HUES64 (cell line): ENCODE results near the gene KLHL41.
"Not testable (repeated sequence)": the region's sequence is repeated elsewhere in the genome, so short reads cannot be mapped to it uniquely, and the experiment has no call there.

ENCODE experiments used
- H3K27ac ChIP-seq: 2 replicates; pipeline ENCODE4 v1.7.0; 2013; ENCODE audit warnings: low read depth, low read length, inconsistent platforms
- H3K27me3 ChIP-seq: 2 replicates; pipeline ENCODE4 v1.6.1; 2013; ENCODE audit warnings: mild to moderate bottlenecking, low read length; ENCODE audit not compliant: insufficient read depth
- H3K36me3 ChIP-seq: 2 replicates; pipeline ENCODE4 v1.6.1; 2013; ENCODE audit warnings: mild to moderate bottlenecking, low read length; ENCODE audit not compliant: insufficient read depth
- H3K4me1 ChIP-seq: 2 replicates; pipeline ENCODE4 v1.6.1; 2013; ENCODE audit warnings: mild to moderate bottlenecking, low read length, moderate library complexity; ENCODE audit not compliant: insufficient read depth
- H3K4me3 ChIP-seq: 2 replicates; pipeline ENCODE4 v1.5.1; 2013; ENCODE audit warnings: mild to moderate bottlenecking, low read length, moderate library complexity
- H3K9ac ChIP-seq: 2 replicates; pipeline ENCODE4 v1.6.1; 2013; ENCODE audit warnings: mild to moderate bottlenecking, low read depth, low read length
- H3K9me3 ChIP-seq: 2 replicates; pipeline ENCODE4 v1.6.1; 2013; ENCODE audit warnings: low read depth, low read length; ENCODE audit not compliant: insufficient read depth
- WGBS: fragments of 150-250, 120-280 bp; methylation state at CpG from one replicate; pipeline ENCODE4 v1.1.7; 2013; ENCODE audit warnings: missing lambda C conversion rate; 5-methylcytosine and 5-hydroxymethylcytosine counted together

Gene KLHL41

GRCh38 chr2:169572821-169573159 is 63.3 kb downstream of the KLHL41 start:
- Histone ChIP-seq H3K27ac (no peak overlapping the region), H3K27me3 (no peaks in the 10 kb centered on the region), H3K36me3 (peaks cover 15% of the 10 kb centered on the region), H3K4me1 (peaks cover 5% of the 10 kb centered on the region; the same call in 1 of the 2 replicates), H3K4me3 (peak overlapping the region; percentile 94), H3K9me3 (0 out of 2 replicates have a peak, but pooled peaks cover 3% of the 10 kb centered on the region), H3K9ac (peak overlapping the region; percentile 86)
- WGBS: 9% methylated on average over 2 of the region's 2 CpGs

- H3K27me3 ChIP-seq: no peaks in the 10 kb centered on the region
- H3K4me1 ChIP-seq: peaks cover 5% of the 10 kb centered on the region; the same call in 1 of the 2 replicates
- peak within 1 kb of the TSS; percentile 86 for H3K9ac ChIP-seq
- WGBS: under 1% methylated on average over 33 of the region's 33 CpGs
- 0 out of 2 replicates have a peak, but pooled peaks cover 3% of the 10 kb centered on the region for H3K9me3 ChIP-seq
- H3K27ac ChIP-seq: peak within 1 kb of the TSS; percentile 62
- H3K36me3 ChIP-seq: peaks cover 9% of the 10 kb centered on the region
- H3K4me3 ChIP-seq: peak within 1 kb of the TSS; percentile 94
Measured at GRCh38 chr2:169573160-169573973, 63.9 kb downstream of the KLHL41 start, which contains the start of gene FASTKD1. FASTKD1 (minus strand) TSS chr2:169573865; CDS start chr2:169572029, 1,836 bp downstream.

DNA sequence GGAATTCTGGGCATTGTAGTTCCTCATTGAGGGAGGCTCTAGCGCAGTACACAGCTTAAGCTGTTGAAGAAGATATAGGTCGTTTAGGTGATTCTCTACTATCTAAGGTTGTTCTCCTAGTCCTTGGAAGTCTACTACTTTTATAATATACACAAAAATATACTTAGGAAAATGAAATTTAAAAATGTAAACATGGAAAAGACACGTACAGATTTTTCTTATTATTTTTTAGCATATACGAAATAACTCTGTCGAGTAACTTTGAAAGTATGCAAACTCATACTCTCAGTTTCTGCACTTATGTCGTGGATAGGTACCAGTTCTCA is 64.4 kb downstream of the KLHL41 start:
- Histone ChIP-seq H3K27me3 (peaks cover 4% of the 10 kb centered on the region; the same call in 1 of the 2 replicates), H3K9ac (no peak overlapping the region), H3K27ac (no peak overlapping the region), H3K4me1 (peaks cover 5% of the 10 kb centered on the region; the same call in 1 of the 2 replicates), H3K4me3 (peak overlapping the region; percentile 94), H3K36me3 (peaks cover 8% of the 10 kb centered on the region; the same call in 1 of the 2 replicates), H3K9me3 (0 out of 2 replicates have a peak, but pooled peaks cover 3% of the 10 kb centered on the region)
- 53% methylated on average over 5 of the region's 6 CpGs for WGBS

DNA sequence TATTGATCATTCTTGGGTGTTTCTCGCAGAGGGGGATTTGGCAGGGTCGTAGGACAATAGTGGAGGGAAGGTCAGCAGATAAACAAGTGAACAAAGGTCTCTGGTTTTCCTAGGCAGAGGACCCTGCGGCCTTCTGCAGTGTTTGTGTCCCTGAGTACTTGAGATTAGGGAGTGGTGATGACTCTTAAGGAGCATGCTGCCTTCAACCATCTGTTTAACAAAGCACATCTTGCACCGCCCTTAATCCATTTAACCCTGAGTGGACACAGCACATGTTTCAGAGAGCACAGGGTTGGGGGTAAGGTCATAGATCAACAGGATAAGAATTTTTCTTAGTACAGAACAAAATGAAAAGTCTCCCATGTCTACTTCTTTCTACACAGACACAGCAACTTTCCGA is 65.0 kb downstream of the KLHL41 start:
- H3K9me3 ChIP-seq, H3K27ac ChIP-seq, H3K27me3 ChIP-seq, H3K9ac ChIP-seq, H3K36me3 ChIP-seq, H3K4me1 ChIP-seq, H3K4me3 ChIP-seq: not testable (repeated sequence)
- WGBS: 96% methylated on average over 1 of the region's 5 CpGs

- not testable (repeated sequence) for H3K9me3 ChIP-seq, H3K4me1 ChIP-seq, H3K27ac ChIP-seq, H3K9ac ChIP-seq, H3K27me3 ChIP-seq, H3K36me3 ChIP-seq, H3K4me3 ChIP-seq
- WGBS: 96% methylated on average over 27 of the region's 36 CpGs
Measured at GRCh38 chr2:169575264-169575663, 65.8 kb downstream of the KLHL41 start.
